ENCODE data around the gene C4BPB.

Gene C4BPB

GRCh38 chr1:207140536-207140935, 51.9 kb downstream of the C4BPB start:
- no peaks in the 10 kb centered on the region for H3K27me3 ChIP-seq (ENCODE audit: insufficient read depth, low read length, poor library complexity)

DNA sequence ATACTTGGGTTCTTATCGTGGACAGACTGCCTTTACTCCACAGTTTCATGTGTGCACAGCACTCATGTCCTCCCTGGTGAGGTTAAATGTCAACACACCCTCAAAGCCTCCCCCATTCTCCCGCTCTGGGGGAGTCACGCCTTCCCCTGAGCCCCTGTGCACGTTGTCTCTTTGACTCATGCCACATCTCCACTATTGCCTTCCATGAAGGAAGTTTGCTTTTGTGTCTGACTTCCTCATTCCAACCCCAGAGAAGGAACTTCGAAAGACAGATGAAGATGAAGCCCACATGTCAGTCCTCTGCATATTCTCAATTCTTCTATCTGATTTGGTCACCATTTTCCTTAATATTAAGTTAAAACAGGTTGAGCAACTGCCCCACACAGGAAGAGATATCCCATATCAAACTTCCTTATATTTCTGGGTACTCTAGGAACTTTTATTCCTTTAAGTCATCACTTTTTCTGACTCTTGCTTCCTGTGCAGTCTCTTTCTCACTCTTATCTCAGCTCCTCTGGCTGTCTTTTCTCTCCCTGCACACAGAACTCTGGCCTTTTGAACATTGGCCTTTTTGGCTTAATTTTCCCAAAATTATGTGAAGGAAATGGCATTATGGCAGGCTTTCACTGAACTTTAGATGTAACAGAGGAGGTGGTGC, 56.9 kb downstream of the C4BPB start:
- Histone ChIP-seq H4K5ac (ENCODE audit: low read length) (no peak overlapping the region), H3K4me1 (ENCODE audit: control insufficient read depth, low read depth, low read length) (no peaks in the 10 kb centered on the region), H2BK5ac (ENCODE audit: low read length) (no peak overlapping the region), H3K27me3 (ENCODE audit: insufficient read depth, low read length, poor library complexity) (no peaks in the 10 kb centered on the region), H3K23ac (ENCODE audit: low read length) (no peak overlapping the region), H3K9ac (ENCODE audit: low read length) (no peak overlapping the region), H3K4me3 (ENCODE audit: low read length) (no peak overlapping the region), H3K56ac (ENCODE audit: low read length) (no peak overlapping the region), H3K4me2 (ENCODE audit: low read length) (no peak overlapping the region), H2BK15ac (replicated peaks; ENCODE audit: low read depth) (no peak overlapping the region), H2AK5ac (ENCODE audit: low read length) (no peak overlapping the region), H3K79me2 (ENCODE audit: control insufficient read depth, insufficient read depth, low read length) (no peaks in the 10 kb centered on the region), H3K18ac (ENCODE audit: low read length) (no peak overlapping the region), H3K36me3 (ENCODE audit: control insufficient read depth, insufficient read depth, low read length) (no peaks in the 10 kb centered on the region), H3K4ac (ENCODE audit: low read depth, low read length) (no peak overlapping the region), H3K79me1 (ENCODE audit: low read length) (no peaks in the 10 kb centered on the region), H3K27ac (ENCODE audit: low read depth, low read length) (no peak overlapping the region), H4K8ac (ENCODE audit: low read depth, low read length) (no peak overlapping the region), H2BK120ac (ENCODE audit: low read depth, low read length) (no peak overlapping the region)
- DNase-seq = no peak
- no CpG with 5 or more reads among the region's 5 CpGs for WGBS (ENCODE audit: extremely low coverage, insufficient coverage, low lambda C conversion rate)

More at GRCh38 chr1:207140536-207140935, 51.9 kb downstream of the C4BPB start:
- Histone ChIP-seq H3K4me1 (ENCODE audit: control insufficient read depth, low read depth, low read length) (no peaks in the 10 kb centered on the region), H3K79me1 (ENCODE audit: low read length) (no peaks in the 10 kb centered on the region), H3K23ac (ENCODE audit: low read length) (no peak overlapping the region), H3K36me3 (ENCODE audit: control insufficient read depth, insufficient read depth, low read length) (no peaks in the 10 kb centered on the region), H4K5ac (ENCODE audit: low read length) (no peak overlapping the region), H2BK120ac (ENCODE audit: low read depth, low read length) (no peak overlapping the region), H2BK5ac (ENCODE audit: low read length) (no peak overlapping the region), H3K4ac (ENCODE audit: low read depth, low read length) (no peak overlapping the region), H3K4me2 (ENCODE audit: low read length) (no peak overlapping the region), H3K27ac (ENCODE audit: low read depth, low read length) (no peak overlapping the region), H3K79me2 (ENCODE audit: control insufficient read depth, insufficient read depth, low read length) (no peaks in the 10 kb centered on the region), H3K56ac (ENCODE audit: low read length) (no peak overlapping the region), H2BK15ac (replicated peaks; ENCODE audit: low read depth) (no peak overlapping the region), H3K9ac (ENCODE audit: low read length) (no peak overlapping the region), H3K4me3 (ENCODE audit: low read length) (no peak overlapping the region), H4K8ac (ENCODE audit: low read depth, low read length) (no peak overlapping the region), H2AK5ac (ENCODE audit: low read length) (no peak overlapping the region), H3K18ac (ENCODE audit: low read length) (no peak overlapping the region)
- no CpG with 5 or more reads among the region's 1 CpG for WGBS (ENCODE audit: extremely low coverage, insufficient coverage, low lambda C conversion rate)
- DNase-seq = no peak

Measured in mesendoderm (in vitro differentiated cells).